Measurements from ENCODE around the gene PTPRB.

PTPRB gene

DNA sequence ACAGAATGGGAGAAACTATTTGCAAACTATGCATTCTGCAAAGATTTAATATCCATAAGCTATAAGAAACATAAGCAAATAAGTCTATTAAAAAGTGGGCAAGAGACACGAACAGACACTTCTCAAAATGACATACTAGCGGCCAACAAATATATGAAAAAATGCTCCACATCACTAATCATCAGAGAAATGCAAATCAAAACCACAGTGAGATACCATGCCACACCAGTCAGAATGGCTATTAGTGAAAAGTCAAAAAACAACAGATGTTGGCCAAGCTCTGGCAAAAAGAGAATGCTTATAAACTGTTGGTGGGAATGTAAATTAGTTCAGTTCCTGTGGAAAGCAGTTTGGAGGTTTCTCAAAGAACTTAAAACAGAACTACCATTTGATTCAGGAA is 149.8 kb downstream of the PTPRB start:
- no peaks in the 10 kb centered on the region for H3K36me3 ChIP-seq (ENCODE audit: insufficient read depth)
- no peak overlapping the region for H3K4me3 ChIP-seq (IDR thresholded peaks at IDR 0.05; ENCODE audit: insufficient read depth, low read depth, low read length)
- TF ChIP-seq, protein P1, sequence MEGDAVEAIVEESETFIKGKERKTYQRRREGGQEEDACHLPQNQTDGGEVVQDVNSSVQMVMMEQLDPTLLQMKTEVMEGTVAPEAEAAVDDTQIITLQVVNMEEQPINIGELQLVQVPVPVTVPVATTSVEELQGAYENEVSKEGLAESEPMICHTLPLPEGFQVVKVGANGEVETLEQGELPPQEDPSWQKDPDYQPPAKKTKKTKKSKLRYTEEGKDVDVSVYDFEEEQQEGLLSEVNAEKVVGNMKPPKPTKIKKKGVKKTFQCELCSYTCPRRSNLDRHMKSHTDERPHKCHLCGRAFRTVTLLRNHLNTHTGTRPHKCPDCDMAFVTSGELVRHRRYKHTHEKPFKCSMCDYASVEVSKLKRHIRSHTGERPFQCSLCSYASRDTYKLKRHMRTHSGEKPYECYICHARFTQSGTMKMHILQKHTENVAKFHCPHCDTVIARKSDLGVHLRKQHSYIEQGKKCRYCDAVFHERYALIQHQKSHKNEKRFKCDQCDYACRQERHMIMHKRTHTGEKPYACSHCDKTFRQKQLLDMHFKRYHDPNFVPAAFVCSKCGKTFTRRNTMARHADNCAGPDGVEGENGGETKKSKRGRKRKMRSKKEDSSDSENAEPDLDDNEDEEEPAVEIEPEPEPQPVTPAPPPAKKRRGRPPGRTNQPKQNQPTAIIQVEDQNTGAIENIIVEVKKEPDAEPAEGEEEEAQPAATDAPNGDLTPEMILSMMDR (conservative IDR thresholded peaks at IDR 0.05; ENCODE audit: low read depth, low read length): no peak
- no peak overlapping the region for H2AFZ ChIP-seq (ENCODE audit: low read depth)
- no peak overlapping the region for H3K9ac ChIP-seq
- H3K27ac ChIP-seq: no peak overlapping the region
- H3K4me2 ChIP-seq: 0 out of 2 replicates have a peak overlapping the region, but pooled peaks have one; percentile 5
- H3K27me3 ChIP-seq (ENCODE audit: insufficient read depth, low read depth): no peaks in the 10 kb centered on the region
- H3K4me1 ChIP-seq (ENCODE audit: low read depth, poor library complexity, severe bottlenecking): peaks cover 18% of the 10 kb centered on the region
- H4K20me1 ChIP-seq (ENCODE audit: insufficient read depth): no peaks in the 10 kb centered on the region
- H3K79me2 ChIP-seq (ENCODE audit: insufficient read depth, low read depth): no peaks in the 10 kb centered on the region

DNA sequence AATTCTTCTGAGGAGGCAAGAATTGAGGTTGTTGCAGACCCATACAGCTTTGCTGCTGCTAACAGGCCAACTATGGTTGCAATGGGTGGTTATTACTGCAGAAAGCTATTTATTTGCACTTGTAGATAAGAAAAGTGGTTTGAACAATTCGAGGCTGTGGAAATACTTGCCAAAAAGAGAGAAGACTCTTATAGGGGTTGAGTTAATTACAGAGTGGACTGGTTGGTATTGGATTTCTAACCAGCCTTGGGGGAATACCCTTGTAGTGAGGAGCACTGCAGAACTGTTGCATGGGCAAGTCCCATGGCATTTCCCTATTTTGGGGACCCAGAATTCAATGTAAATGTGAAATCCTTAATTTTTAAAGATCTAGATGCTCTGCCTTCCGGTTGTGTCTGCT is 150.6 kb downstream of the PTPRB start:
- no peak overlapping the region for H3K4me3 ChIP-seq (IDR thresholded peaks at IDR 0.05; ENCODE audit: insufficient read depth, low read depth, low read length)
- TF ChIP-seq, protein P1 (conservative IDR thresholded peaks at IDR 0.05; ENCODE audit: low read depth, low read length): no peak
- H2AFZ ChIP-seq (ENCODE audit: low read depth): no peak overlapping the region
- H3K27me3 ChIP-seq (ENCODE audit: insufficient read depth, low read depth): no peaks in the 10 kb centered on the region
- no peaks in the 10 kb centered on the region for H4K20me1 ChIP-seq (ENCODE audit: insufficient read depth)
- no peaks in the 10 kb centered on the region for H3K79me2 ChIP-seq (ENCODE audit: insufficient read depth, low read depth)
- no peak overlapping the region for H3K27ac ChIP-seq
- H3K9ac ChIP-seq: no peak overlapping the region
- no peak overlapping the region for H3K4me2 ChIP-seq
- no peaks in the 10 kb centered on the region for H3K36me3 ChIP-seq (ENCODE audit: insufficient read depth)
- H3K4me1 ChIP-seq (ENCODE audit: low read depth, poor library complexity, severe bottlenecking): peaks cover 18% of the 10 kb centered on the region

DNA sequence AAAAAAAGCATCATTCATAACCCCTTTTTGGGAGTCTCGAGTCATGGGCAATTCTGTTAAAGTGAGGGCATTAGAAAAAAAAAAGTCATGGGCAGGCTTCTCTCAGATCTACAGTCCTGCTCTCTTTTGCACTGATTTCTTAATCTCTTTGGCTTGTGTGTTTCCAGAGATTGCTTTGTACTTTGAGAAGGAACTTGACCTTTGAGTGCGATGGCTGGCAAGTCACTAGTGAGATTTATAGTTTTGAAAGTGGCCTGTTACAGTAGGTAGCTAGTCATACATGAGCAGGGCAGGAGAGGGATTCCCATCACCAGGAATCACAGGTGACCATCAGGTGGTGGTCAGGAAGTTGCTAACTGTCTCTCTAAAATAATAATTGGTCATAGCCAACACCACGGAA is 151.5 kb downstream of the PTPRB start:
- Histone ChIP-seq H3K4me2 (no peak overlapping the region), H3K4me1 (ENCODE audit: low read depth, poor library complexity, severe bottlenecking) (peaks cover 18% of the 10 kb centered on the region), H3K4me3 (IDR thresholded peaks at IDR 0.05; ENCODE audit: insufficient read depth, low read depth, low read length) (no peak overlapping the region), H3K9ac (no peak overlapping the region), H3K36me3 (ENCODE audit: insufficient read depth) (no peaks in the 10 kb centered on the region), H3K27me3 (ENCODE audit: insufficient read depth, low read depth) (no peaks in the 10 kb centered on the region), H4K20me1 (ENCODE audit: insufficient read depth) (no peaks in the 10 kb centered on the region), H2AFZ (ENCODE audit: low read depth) (no peak overlapping the region), H3K27ac (no peak overlapping the region), H3K79me2 (ENCODE audit: insufficient read depth, low read depth) (no peaks in the 10 kb centered on the region)
- TF ChIP-seq, protein P1 (conservative IDR thresholded peaks at IDR 0.05; ENCODE audit: low read depth, low read length): no peak

DNA sequence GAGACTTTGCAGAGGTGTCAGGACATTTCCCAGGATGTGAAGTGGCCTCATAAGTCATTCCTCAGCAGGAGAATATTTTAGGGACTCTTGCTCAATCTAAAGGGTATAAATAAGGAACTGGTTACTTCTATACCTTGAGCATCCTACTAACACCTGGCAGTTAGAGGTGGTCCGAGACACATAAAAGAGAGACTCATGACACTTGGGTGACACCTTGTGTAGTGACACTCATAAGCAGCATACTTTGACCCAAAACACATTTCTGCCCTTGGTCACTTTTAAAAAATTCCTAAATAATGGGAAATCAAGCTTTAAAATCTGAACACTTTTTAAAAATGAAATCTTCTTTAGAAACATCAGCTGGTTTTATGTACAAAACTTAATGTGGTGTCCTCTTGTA is 152.8 kb downstream of the PTPRB start:
- Histone ChIP-seq H3K9ac (no peak overlapping the region), H3K36me3 (ENCODE audit: insufficient read depth) (no peaks in the 10 kb centered on the region), H3K4me2 (no peak overlapping the region), H4K20me1 (ENCODE audit: insufficient read depth) (no peaks in the 10 kb centered on the region), H2AFZ (ENCODE audit: low read depth) (no peak overlapping the region), H3K79me2 (ENCODE audit: insufficient read depth, low read depth) (no peaks in the 10 kb centered on the region), H3K27me3 (ENCODE audit: insufficient read depth, low read depth) (no peaks in the 10 kb centered on the region), H3K4me3 (IDR thresholded peaks at IDR 0.05; ENCODE audit: insufficient read depth, low read depth, low read length) (no peak overlapping the region), H3K27ac (no peak overlapping the region), H3K4me1 (ENCODE audit: low read depth, poor library complexity, severe bottlenecking) (peaks cover 18% of the 10 kb centered on the region)
- TF ChIP-seq, protein P1 (conservative IDR thresholded peaks at IDR 0.05; ENCODE audit: low read depth, low read length): no peak

Data from KMS-11 (cell line).